ENCODE results near the gene PALM2AKAP2.

GRCh38 chr9:109811876-109812275, 31.9 kb downstream of the PALM2AKAP2 start:
- TF ChIP-seq POLR2A (IDR thresholded peaks at IDR 0.05; ENCODE audit: low read length) (no peak), GATA1 (IDR thresholded peaks at IDR 0.05; ENCODE audit: low read depth, low read length) (no peak)
